ENCODE measurements around the gene VPS29. TPM values are rescaled to one million over a fixed set of nuclear protein-coding genes. Genes with fewer than 3 reads are reported as not detected.

Gene VPS29
- total and polyA plus RNA-seq, 8 donors = 29.1 to 120 (median 39.8) TPM

DNA sequence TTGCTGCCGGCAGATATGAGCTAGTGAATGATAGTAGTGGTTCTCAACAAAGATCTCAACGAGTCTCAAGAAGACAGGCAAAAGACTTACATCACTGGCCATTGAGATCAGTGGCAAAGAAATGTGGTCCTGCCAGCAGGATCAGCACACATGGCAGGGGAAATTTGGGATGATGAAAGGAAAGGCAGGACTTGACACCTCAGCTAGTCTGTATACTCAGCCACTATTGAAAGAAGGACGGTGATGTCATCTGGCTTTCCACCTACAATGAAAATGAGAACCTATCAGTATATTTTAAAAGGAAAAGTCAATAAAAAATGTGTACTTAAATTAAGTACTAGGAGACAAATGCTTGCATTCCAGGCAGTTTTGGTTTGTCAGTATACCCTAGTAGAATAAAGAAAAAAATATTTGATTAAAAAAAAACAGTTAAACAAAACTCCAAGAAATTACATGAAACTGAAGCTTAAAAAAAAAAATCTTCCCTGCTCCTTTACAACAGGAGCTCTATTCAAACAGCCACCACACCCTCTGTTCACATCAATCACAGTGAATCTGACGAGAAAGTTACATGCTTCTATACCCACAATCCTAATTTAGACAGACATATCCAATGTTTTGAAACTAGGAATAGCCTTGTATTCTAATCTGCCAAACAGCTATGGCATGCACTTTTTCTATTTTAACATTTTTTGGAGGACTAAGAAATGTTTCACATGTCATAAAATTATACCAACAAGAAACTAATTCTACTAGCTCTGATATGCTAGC lies 35.1 kb upstream of the VPS29 start:
- no peaks in the 10 kb centered on the region for H3K9me3 ChIP-seq
- intact Hi-C loops (cut with DNase I) = no loop called here
- TF ChIP-seq, protein P1, sequence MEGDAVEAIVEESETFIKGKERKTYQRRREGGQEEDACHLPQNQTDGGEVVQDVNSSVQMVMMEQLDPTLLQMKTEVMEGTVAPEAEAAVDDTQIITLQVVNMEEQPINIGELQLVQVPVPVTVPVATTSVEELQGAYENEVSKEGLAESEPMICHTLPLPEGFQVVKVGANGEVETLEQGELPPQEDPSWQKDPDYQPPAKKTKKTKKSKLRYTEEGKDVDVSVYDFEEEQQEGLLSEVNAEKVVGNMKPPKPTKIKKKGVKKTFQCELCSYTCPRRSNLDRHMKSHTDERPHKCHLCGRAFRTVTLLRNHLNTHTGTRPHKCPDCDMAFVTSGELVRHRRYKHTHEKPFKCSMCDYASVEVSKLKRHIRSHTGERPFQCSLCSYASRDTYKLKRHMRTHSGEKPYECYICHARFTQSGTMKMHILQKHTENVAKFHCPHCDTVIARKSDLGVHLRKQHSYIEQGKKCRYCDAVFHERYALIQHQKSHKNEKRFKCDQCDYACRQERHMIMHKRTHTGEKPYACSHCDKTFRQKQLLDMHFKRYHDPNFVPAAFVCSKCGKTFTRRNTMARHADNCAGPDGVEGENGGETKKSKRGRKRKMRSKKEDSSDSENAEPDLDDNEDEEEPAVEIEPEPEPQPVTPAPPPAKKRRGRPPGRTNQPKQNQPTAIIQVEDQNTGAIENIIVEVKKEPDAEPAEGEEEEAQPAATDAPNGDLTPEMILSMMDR (IDR thresholded peaks at IDR 0.05) = no peak
- no peaks in the 10 kb centered on the region for H3K27me3 ChIP-seq
- no peak for DNase-seq
- ATAC-seq = no peak
- no peak for FAIRE-seq
- WGBS, 2 donors = 59 to 76% methylated on average over 4 of the region's 4 CpGs
- peaks cover 6 to 21% (median 7%) of the 10 kb centered on the region in 3 donors for H3K36me3 ChIP-seq
- H3K4me1 ChIP-seq = peaks cover 0 to 5% (median 0%) of the 10 kb centered on the region in 3 donors
- peak overlapping the region in 1 of 4 donors; percentile 28 for H3K27ac ChIP-seq
- no peak overlapping the region for H3K4me3 ChIP-seq

DNA sequence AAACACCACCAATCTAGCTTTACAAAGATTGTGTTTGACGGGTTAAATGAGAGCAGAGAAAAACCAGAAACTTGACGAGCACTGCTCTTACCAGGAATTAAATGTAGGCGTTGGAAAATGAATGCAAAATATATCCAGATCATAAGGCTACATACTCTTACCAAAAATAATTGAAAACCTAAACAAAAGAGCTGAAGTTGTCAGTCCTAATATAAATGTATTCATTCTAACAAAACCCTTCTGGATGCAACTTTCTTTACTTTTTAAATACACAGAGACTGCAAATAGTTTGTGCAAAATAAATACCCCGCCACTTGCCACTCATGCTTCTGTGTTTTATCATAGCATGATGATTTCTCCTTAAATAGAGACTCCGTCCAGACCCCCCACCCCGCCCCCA lies 32.9 kb upstream of the VPS29 start:
- Histone ChIP-seq H3K4me3 (no peak overlapping the region), H3K4me1 (peaks cover 0 to 5% (median 0%) of the 10 kb centered on the region in 3 donors), H3K36me3 (peaks cover 6 to 21% (median 7%) of the 10 kb centered on the region in 3 donors), H3K27ac (no peak overlapping the region), H3K27me3 (no peaks in the 10 kb centered on the region), H3K9me3 (no peaks in the 10 kb centered on the region)
- DNase-seq (no peak), ATAC-seq (no peak), FAIRE-seq (no peak)
- 89 to 91% methylated on average over 6 of the region's 6 CpGs for WGBS, 2 donors
- TF ChIP-seq, protein P1 (IDR thresholded peaks at IDR 0.05) = no peak
- intact Hi-C loops (cut with DNase I) = no loop called here

DNA sequence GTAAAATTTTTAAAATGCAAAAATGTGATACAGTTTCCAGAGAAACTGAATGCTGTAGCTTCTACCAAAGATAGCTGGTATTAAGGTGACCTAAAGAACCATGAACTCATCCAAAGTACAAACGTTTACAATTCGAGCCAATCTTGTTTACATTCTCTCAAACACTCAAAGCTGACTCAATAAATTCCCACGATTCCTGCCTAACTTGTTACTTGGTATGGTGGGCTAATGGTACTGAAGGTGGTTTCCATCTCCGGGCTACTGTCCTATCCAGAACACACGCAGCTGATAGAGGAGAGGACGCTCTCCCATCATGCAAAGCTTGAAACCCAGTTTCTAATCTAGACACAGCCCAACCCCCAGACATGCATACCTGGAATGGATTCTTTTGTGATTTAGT lies 31.7 kb upstream of the VPS29 start:
- intact Hi-C loops (cut with DNase I) = no loop called here

DNA sequence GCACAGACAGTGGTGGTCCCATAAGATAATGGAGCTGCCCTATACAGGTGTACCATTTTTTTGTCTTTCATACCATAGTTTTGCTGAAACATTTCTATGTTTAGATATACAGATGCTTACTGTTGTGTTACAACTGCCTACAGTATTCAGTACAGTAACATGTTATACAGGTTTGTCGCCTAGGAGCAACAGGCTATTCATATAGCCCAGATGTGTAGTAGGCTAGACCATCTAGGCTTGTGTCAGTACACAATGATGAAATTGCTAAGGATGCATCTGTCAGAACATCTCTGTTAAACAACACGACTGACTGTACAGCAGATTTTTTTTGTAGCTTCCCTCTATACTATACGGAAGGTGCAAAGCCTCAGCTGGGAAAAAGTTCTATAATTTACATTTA lies 30.7 kb upstream of the VPS29 start:
- intact Hi-C loops (cut with DNase I) = no loop called here
- Histone ChIP-seq H3K9me3 (no peaks in the 10 kb centered on the region), H3K4me3 (no peak overlapping the region), H3K4me1 (peaks cover 0 to 5% (median 0%) of the 10 kb centered on the region in 3 donors), H3K27ac (no peak overlapping the region), H3K36me3 (peaks cover 0 to 12% (median 7%) of the 10 kb centered on the region in 3 donors), H3K27me3 (no peaks in the 10 kb centered on the region)
- 82 to 86% methylated on average over 3 of the region's 3 CpGs for WGBS, 2 donors
- DNase-seq = no peak
- no peak for FAIRE-seq
- no peak for ATAC-seq
- TF ChIP-seq, protein P1 (IDR thresholded peaks at IDR 0.05) = no peak

More for the DNA sequence above, 31.7 kb upstream of the VPS29 start:
- WGBS, 2 donors = 27 to 29% methylated on average over 6 of the region's 6 CpGs
- Histone ChIP-seq H3K4me1 (peaks cover 0 to 5% (median 0%) of the 10 kb centered on the region in 3 donors), H3K9me3 (no peaks in the 10 kb centered on the region), H3K4me3 (no peak overlapping the region), H3K27me3 (no peaks in the 10 kb centered on the region), H3K27ac (no peak overlapping the region), H3K36me3 (peaks cover 0 to 20% (median 7%) of the 10 kb centered on the region in 3 donors)
- FAIRE-seq (no peak), ATAC-seq (peak in 3 of 4 donors; percentile 44 to 74 (median 48)), DNase-seq (no peak)
- TF ChIP-seq, protein P1 (IDR thresholded peaks at IDR 0.05) = no peak

Data from pancreas (tissue), 10 donors.